ENCODE results near the gene PACSIN1.

The PACSIN1 gene

DNA sequence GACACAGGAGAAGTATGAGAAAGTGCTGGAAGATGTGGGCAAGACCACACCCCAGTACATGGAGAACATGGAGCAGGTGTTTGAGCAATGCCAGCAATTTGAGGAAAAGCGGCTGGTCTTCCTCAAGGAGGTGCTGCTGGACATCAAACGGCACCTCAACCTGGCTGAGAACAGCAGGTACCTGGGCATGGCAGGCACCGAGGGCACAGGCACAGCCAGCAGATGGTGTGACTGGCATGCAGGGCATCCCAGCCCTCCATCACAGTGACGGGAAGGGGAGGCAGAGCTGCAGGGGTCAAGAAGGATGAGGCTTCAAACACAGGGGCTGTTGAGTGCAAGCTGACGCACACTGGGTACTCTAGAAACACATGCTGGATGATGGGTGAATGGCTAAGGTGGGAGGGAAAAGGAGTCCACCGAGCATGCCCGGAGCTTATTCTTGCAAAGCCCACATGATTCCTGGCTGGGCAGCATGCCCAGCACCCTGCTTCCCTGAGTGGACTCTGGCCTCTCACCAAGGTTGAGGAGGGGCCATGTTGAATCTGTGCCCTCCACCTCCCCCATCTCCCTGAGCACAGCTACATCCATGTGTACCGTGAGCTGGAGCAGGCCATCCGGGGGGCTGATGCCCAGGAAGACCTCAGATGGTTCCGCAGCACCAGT is 63.9 kb downstream of the PACSIN1 start:
- no peak for DNase-seq

DNA sequence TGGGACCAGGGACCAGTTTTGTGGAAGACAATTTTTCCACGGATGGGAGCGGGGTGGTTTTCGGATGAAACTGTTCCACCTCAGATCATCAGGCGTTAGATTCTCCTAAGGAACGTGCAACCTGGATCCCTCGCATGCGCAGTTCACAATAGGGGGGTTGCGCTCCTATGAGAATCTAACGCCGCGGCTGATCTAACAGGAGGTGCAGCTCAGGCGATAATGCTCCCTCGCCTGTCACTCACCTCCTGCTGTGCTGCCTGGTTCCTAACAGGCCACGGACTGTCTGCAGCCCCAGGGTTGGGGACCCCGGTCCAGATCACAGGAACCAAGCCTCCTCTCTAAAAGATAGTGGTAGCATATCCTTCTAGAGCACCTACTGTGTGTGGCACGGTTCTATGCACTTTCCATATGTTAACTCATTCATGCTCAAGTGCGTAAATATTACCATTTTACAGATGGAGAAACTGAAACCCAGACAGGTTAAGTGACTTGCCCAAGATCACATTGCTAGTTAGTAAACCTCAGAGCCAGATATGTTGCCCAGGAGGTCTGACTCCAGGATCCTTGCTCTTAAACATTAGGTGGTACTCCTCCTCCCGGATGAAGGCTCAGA is 65.0 kb downstream of the PACSIN1 start:
- DNase-seq: no peak

DNA sequence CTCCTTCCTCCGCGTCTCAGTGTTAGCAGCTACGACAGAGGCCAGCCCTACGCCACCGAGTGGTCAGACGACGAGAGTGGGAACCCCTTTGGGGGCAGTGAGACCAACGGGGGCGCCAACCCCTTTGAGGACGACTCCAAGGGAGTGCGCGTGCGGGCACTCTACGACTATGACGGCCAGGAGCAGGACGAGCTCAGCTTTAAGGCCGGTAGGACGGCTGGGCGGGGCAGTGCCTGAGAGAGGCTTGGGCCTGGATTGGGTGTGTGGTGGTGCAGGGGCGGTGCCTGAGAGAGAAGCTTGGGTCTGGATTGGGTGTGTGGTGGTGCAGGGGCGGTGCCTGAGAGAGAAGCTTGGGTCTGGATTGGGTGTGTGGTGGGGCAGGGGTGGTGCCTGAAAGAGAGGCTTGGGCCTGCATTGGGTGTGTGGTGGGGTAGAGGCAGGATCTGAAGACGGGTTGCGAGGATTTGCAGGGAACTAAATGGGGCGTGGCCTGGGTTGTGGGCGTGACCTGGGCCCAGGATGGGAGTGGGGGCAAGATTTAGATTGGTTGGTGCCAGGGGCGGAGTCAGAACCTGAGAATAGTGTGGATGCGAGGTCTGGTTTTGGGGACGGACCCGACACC is 65.8 kb downstream of the PACSIN1 start:
- DNase-seq: no peak

- no peak for DNase-seq
Observed at GRCh38 chr6:34532230-34532629, 66.4 kb downstream of the PACSIN1 start.

DNA sequence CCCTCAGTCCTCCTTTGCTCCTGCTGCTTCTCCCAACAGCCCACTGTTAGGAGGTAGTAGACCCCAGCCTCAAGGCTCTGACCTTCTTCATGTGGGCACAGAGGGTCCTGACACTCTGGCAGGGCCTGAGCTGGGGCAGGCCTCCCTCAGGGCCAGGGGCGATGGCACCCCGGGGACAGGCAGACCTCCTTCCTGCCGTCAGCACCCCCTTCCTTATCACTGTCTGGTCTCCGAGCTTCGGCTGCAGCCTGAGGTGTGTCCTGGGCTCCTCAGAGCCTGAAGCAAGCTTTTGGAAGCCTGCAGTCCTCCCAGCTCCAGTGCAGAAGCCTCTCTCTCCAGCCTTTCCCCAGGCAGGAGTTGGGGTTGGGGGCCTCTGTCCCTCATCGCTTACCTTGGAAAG is 68.3 kb downstream of the PACSIN1 start:
- no peak for DNase-seq

GRCh38 chr6:34534656-34535055 is 68.8 kb downstream of the PACSIN1 start:
- no peak for DNase-seq

DNA sequence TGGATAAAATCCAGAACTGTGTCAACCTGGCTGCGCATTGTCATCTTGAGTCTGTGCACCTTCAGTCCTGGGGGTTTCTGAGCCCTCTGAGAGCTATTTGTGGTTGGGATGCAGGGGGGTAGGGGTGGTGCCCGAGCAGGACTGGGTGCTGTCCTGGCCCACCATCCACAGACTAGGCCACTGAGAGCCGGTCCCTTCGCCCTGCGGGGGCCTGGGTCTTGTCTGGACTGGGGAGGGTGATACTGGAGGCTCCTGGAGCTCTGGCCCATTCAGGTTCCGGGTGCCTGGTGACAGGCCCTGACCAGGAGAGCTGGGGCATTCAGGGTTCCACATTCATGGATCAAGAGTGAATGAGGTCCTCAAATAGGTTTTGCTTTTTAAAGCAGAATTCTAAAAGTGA is 69.3 kb downstream of the PACSIN1 start:
- DNase-seq: no peak

DNA sequence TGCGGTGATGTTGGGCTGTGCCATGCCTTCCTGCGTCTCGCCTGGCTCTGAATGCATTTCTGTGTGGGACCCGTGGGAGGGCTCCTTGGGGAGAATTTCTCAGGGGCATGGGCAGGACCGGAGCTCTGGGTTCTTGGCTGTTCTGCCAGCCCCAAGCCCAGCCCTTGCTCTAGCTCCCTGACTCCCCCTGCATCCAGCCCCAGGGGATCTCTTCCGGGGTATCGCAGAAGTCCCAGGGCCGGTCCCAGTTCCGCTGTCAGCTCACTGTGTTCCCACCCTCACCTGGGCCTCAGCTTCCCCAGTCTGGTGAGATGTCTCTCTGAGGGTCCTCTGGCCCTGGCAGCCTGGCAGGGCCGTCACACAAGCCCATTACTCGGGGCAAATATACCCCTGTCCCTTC is 69.8 kb downstream of the PACSIN1 start:
- no peak for DNase-seq

GRCh38 chr6:34536251-34536958 is 70.5 kb downstream of the PACSIN1 start:
- no peak for DNase-seq

- no peak for DNase-seq
Observed at GRCh38 chr6:34536959-34537848, 71.3 kb downstream of the PACSIN1 start.

DNA sequence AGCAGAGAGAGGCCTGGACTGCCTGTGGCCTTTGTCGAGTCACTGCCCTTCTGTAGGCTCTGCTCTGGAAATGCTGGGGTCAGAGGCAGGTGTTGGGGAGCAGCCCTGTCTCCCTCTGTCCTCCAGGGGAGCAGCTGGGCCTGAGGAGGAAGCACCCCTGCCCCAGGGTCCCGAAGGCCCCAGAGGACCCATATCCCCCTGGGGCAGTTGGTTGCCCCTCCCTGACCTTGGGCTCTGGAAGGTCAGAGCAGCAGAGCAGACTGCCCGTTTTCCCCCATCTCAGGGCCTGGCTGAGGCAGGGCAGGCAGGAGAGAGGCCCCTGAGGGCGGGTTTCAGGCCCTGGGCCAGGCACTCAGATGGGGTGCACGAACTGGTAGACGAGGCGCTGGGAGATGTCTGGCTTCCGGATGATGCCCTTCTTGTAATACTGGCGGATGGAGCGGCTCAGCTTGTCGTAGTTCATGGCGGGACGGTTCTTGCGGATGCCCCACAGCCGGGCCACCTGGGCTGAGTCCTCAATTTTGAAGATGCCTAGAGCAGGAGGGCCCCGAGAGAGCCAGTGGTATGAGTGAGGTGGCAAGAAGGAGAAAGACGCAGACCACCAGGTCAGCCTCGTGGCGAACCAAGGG is 72.2 kb downstream of the PACSIN1 start:
- no peak for DNase-seq

DNA sequence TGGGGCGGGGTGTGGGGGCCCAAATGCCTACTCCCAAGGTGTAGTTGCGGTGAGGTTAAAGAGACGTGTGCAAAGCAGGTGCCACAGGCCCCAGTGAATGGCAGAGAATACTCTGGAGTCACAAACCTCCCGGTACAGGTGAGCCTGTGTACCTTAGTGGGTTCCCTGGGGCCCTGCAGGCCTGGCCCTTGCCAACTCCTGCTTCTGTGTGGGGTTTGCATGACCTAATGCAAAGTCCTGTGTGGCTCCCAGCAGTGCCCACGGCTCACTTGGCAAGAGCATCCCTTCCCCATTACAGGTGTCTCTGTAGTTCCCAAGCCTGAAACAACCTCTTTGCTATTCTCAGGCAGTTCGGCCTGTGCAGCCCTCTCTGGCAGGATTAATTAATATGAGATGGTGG is 72.7 kb downstream of the PACSIN1 start:
- no peak for DNase-seq

GRCh38 chr6:34539181-34539580 is 73.3 kb downstream of the PACSIN1 start:
- no peak for DNase-seq

DNA sequence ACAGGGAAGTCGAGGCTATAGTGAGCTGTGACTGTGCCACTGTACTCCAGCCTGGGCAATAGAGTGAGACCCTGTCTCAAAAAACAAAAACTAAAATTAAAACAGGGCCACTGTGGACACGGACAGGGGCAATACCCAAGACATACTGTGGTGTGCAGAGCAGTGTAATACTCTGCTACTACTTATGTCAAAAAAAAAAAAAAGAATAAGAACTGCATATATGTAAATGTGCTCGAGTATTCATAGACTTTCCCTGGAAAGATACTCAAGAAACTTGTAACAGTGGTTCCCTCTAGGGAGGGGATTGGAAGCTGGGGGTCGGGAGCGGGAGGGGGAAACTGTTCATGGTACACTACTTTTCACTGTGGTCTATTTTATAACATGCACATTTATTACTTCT is 74.3 kb downstream of the PACSIN1 start:
- DNase-seq: no peak

GRCh38 chr6:34540841-34541240 is 75.0 kb downstream of the PACSIN1 start:
- no peak for DNase-seq

DNA sequence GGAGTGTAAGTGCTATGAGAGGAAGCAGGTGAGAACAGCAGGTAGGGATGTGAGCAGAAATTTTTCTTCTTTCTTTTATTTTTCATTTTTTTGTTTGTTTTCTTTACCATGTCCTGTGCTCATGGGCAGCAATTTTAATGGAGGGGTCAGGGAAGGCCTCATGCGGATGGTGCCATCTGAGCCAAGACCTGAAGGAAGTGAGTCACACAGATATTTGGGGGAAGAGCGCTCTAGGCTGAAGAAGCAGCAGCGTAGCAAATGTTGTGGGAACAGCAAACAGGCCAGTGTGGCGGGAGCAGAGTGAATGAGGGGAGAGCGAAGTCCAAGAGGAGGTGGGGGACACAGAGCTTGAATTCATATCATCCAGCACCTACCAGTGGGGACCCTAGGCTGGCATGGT is 77.5 kb downstream of the PACSIN1 start:
- no peak for DNase-seq

- DNase-seq: no peak
Observed at GRCh38 chr6:34544052-34544604, 78.3 kb downstream of the PACSIN1 start.

GRCh38 chr6:34544776-34545471 is 79.0 kb downstream of the PACSIN1 start:
- DNase-seq: no peak

- DNase-seq: no peak
Observed at GRCh38 chr6:34546551-34547321, 80.9 kb downstream of the PACSIN1 start.
